ENCODE data around the gene UBE2O. TPM values are rescaled to one million over a fixed set of nuclear protein-coding genes. Genes with fewer than 3 reads are reported as not detected.

UBE2O gene
- polyA plus RNA-seq, 2 donors: 8.1 to 9.2 TPM

GRCh38 chr17:76345377-76345974 lies 107.5 kb downstream of the UBE2O start:
- 92 to 97% methylated on average over 14 of the region's 14 CpGs for WGBS, 2 donors
- no peaks in the 10 kb centered on the region for H3K9me3 ChIP-seq (ENCODE audit: control insufficient read depth in 2 of 2, insufficient read depth in 1 of 2, low read depth in 1 of 2, low read length in 1 of 2)
- H3K27ac ChIP-seq (ENCODE audit: low read depth in 2 of 2, low read length in 1 of 2): no peak overlapping the region
- peaks cover 4 to 17% of the 10 kb centered on the region in 2 donors for H3K36me3 ChIP-seq (ENCODE audit: control insufficient read depth in 2 of 2, insufficient read depth in 2 of 2, low read length in 1 of 2)
- no peaks in the 10 kb centered on the region for H3K4me1 ChIP-seq (ENCODE audit: control insufficient read depth in 2 of 2, insufficient read depth in 2 of 2, low read length in 1 of 2)
- no peaks in the 10 kb centered on the region for H3K27me3 ChIP-seq (ENCODE audit: control insufficient read depth in 1 of 2, insufficient read depth in 2 of 2, low read length in 2 of 2)
- no peak overlapping the region for H3K4me3 ChIP-seq (ENCODE audit: low read depth in 1 of 2, low read length in 2 of 2)

DNA sequence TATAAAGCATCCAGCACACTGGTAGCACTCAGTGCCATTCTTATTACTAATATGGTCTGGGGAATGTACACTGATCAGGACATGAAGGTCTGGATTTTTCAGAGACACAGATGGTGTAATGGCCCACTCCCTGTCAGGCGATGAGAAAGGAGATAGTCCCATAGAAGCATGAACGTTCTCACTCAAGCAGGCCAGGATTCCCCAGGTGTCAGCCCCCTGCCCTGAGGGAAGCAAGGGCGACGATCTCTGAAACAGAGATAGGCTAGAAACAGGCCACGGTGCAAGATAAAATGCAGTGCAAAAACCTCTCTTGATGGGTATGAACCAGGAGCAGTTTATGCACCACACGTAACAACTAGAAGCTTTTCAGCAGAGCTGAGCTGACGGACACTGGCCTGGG lies 109.8 kb downstream of the UBE2O start:
- Histone ChIP-seq H3K9me3 (ENCODE audit: control insufficient read depth in 2 of 2, insufficient read depth in 1 of 2, low read depth in 1 of 2, low read length in 1 of 2) (no peaks in the 10 kb centered on the region), H3K4me3 (ENCODE audit: low read depth in 1 of 2, low read length in 2 of 2) (no peak overlapping the region), H3K36me3 (ENCODE audit: control insufficient read depth in 2 of 2, insufficient read depth in 2 of 2, low read length in 1 of 2) (peaks cover 4 to 17% of the 10 kb centered on the region in 2 donors), H3K4me1 (ENCODE audit: control insufficient read depth in 2 of 2, insufficient read depth in 2 of 2, low read length in 1 of 2) (no peaks in the 10 kb centered on the region), H3K27me3 (ENCODE audit: control insufficient read depth in 1 of 2, insufficient read depth in 2 of 2, low read length in 2 of 2) (no peaks in the 10 kb centered on the region), H3K27ac (ENCODE audit: low read depth in 2 of 2, low read length in 1 of 2) (no peak overlapping the region)
- 94 to 95% methylated on average over 7 of the region's 7 CpGs for WGBS, 2 donors

- peaks cover 0 to 14% of the 10 kb centered on the region in 2 donors for H3K36me3 ChIP-seq (ENCODE audit: control insufficient read depth in 2 of 2, insufficient read depth in 2 of 2, low read length in 1 of 2)
- no peaks in the 10 kb centered on the region for H3K4me1 ChIP-seq (ENCODE audit: control insufficient read depth in 2 of 2, insufficient read depth in 2 of 2, low read length in 1 of 2)
- H3K9me3 ChIP-seq (ENCODE audit: control insufficient read depth in 2 of 2, insufficient read depth in 1 of 2, low read depth in 1 of 2, low read length in 1 of 2): no peaks in the 10 kb centered on the region
- H3K4me3 ChIP-seq (ENCODE audit: low read depth in 1 of 2, low read length in 2 of 2): no peak overlapping the region
- H3K27me3 ChIP-seq (ENCODE audit: control insufficient read depth in 1 of 2, insufficient read depth in 2 of 2, low read length in 2 of 2): no peaks in the 10 kb centered on the region
- WGBS, 2 donors: 97 to 98% methylated on average over 6 of the region's 6 CpGs
- no peak overlapping the region for H3K27ac ChIP-seq (ENCODE audit: low read depth in 2 of 2, low read length in 1 of 2)
Measured at GRCh38 chr17:76341301-76341700, 111.7 kb downstream of the UBE2O start.

Other genes with a start within 250 kb of the UBE2O start
- gene RNF157, start 212.7 kb downstream of the UBE2O start, polyA plus RNA-seq: under 1 TPM; 0.20 to 0.44 TPM
- 10 to 100 TPM; 35.4 to 49.7 TPM for gene UBALD2, start 187.8 kb downstream of the UBE2O start, polyA plus RNA-seq
- gene QRICH2, start 144.9 kb downstream of the UBE2O start, polyA plus RNA-seq: 1 to 10 TPM; 2.1 to 5.6 TPM
- gene PRPSAP1, start 99.2 kb downstream of the UBE2O start, polyA plus RNA-seq: 10 to 100 TPM; 34.8 to 43.1 TPM
- gene SPHK1, start 68.5 kb downstream of the UBE2O start, polyA plus RNA-seq: 10 to 100 TPM; 20.5 to 23.0 TPM
- gene AANAT, start 14.5 kb upstream of the UBE2O start, polyA plus RNA-seq: not detected
- 10 to 100 TPM; 19.4 to 27.3 TPM for gene RHBDF2, start 48.3 kb upstream of the UBE2O start, polyA plus RNA-seq
- gene CYGB, start 84.6 kb upstream of the UBE2O start, polyA plus RNA-seq: 1 to 10 TPM; 3.1 to 3.7 TPM
- gene PRCD, start 86.9 kb upstream of the UBE2O start, polyA plus RNA-seq: 1 to 10 TPM; 1.2 to 3.0 TPM
- 10 to 100 TPM; 17.5 to 20.2 TPM for gene ST6GALNAC2, start 132.7 kb upstream of the UBE2O start, polyA plus RNA-seq
- gene ST6GALNAC1, start 190.6 kb upstream of the UBE2O start, polyA plus RNA-seq: 10 to 100 TPM; 20.1 to 40.1 TPM

Measured in esophagus (tissue), 2 donors.